Measurements from ENCODE around the gene TNFAIP1. TPM values are rescaled to one million over a fixed set of nuclear protein-coding genes. Genes with fewer than 3 reads are reported as not detected.

The TNFAIP1 gene
- total RNA-seq, 1 experiment from 2014 or later: 21.3 TPM

GRCh38 chr17:28395968-28396367 is 60.4 kb downstream of the TNFAIP1 start:
- no peaks in the 10 kb centered on the region for H3K9me3 Mint-ChIP-seq
- no peak overlapping the region for H3K27ac Mint-ChIP-seq
- H3K4me1 Mint-ChIP-seq: peaks cover 9% of the 10 kb centered on the region
- POLR2A ChIA-PET: no interaction called here
- peaks cover 10% of the 10 kb centered on the region for H3K27me3 Mint-ChIP-seq (ENCODE audit: low read depth)
- H3K36me3 Mint-ChIP-seq: peaks cover 9% of the 10 kb centered on the region; the same call in 1 of the 2 replicates
- no peak for DNase-seq (ENCODE audit: low spot score)
- H3K4me3 Mint-ChIP-seq: no peak overlapping the region
- TF ChIP-seq ELF4 (CRISPR knock-in tag; IDR thresholded peaks at IDR 0.05; ENCODE audit: low read depth) (no peak), E2F4 (CRISPR knock-in tag; IDR thresholded peaks at IDR 0.05; ENCODE audit: borderline replicate concordance, low read depth) (no peak), ARID4B (CRISPR knock-in tag; IDR thresholded peaks at IDR 0.05; ENCODE audit: borderline replicate concordance) (no peak), NFE2L1 (CRISPR knock-in tag; IDR thresholded peaks at IDR 0.05) (no peak), ZNF396 (CRISPR knock-in tag; IDR thresholded peaks at IDR 0.05; ENCODE audit: borderline replicate concordance) (no peak), NFYB (CRISPR knock-in tag; conservative IDR thresholded peaks at IDR 0.05; ENCODE audit: low read depth) (no peak), GABPB1 (CRISPR knock-in tag; IDR thresholded peaks at IDR 0.05) (no peak), STAT6 (CRISPR knock-in tag; conservative IDR thresholded peaks at IDR 0.05; ENCODE audit: low read depth) (no peak), ZNF425 (CRISPR knock-in tag; conservative IDR thresholded peaks at IDR 0.05) (no peak), NR1H2 (CRISPR knock-in tag; IDR thresholded peaks at IDR 0.05) (no peak), MAX (CRISPR knock-in tag; IDR thresholded peaks at IDR 0.05) (no peak), TCF7 (CRISPR knock-in tag; IDR thresholded peaks at IDR 0.05; ENCODE audit: low read depth) (no peak), E2F5 (CRISPR knock-in tag; IDR thresholded peaks at IDR 0.05) (no peak), ATF2 (CRISPR knock-in tag; IDR thresholded peaks at IDR 0.05; ENCODE audit: borderline replicate concordance, low read depth) (no peak)
- CTCF ChIA-PET: interaction anchor here (1.3 to 2.3 kb wide), 5 partner anchors 9 to 30 kb away, joined by 4 to 11 read pairs (median 8); no protein-coding TSS in a partner anchor
- ATAC-seq: no peak

Small RNA genes lying within 50 kb of the gene (microRNA-seq; reads per million reads assigned to microRNA genes)
- 2.1 reads per million for gene MIR4723 (ENCODE audit: borderline number of aligned reads)

Other genes with a start within 250 kb of the TNFAIP1 start
- gene TMEM97, start 16.6 kb upstream of the TNFAIP1 start, total RNA-seq (2021): 68.0 to 86.5 TPM (median 83.1 TPM) in 3 replicates
- 17.6 to 19.3 TPM (median 18.3 TPM) in 3 replicates for gene IFT20, start 289 bp upstream of the TNFAIP1 start, total RNA-seq (2021)
- 79.2 to 85.4 TPM (median 79.7 TPM) in 3 replicates for gene POLDIP2, start 21.8 kb downstream of the TNFAIP1 start, total RNA-seq (2021)
- not detected in 3 replicates for gene SEBOX, start 29.4 kb downstream of the TNFAIP1 start, total RNA-seq (2021)
- gene VTN, start 34.5 kb downstream of the TNFAIP1 start, total RNA-seq (2021): 0.82 to 1.6 TPM (median 1.3 TPM) in 3 replicates
- gene SARM1, start 35.9 kb downstream of the TNFAIP1 start, total RNA-seq (2021): 3.8 to 4.7 TPM (median 4.7 TPM) in 3 replicates
- gene SLC46A1, start 70.5 kb downstream of the TNFAIP1 start, total RNA-seq (2021): 5.7 to 6.7 TPM (median 6.6 TPM) in 3 replicates
- not detected in 3 replicates for gene SLC13A2, start 137.9 kb downstream of the TNFAIP1 start, total RNA-seq (2021)
- not detected in 3 replicates for gene FOXN1, start 170.6 kb downstream of the TNFAIP1 start, total RNA-seq (2021)
- 53.3 to 59.6 TPM (median 54.6 TPM) in 3 replicates for gene UNC119, start 216.9 kb downstream of the TNFAIP1 start, total RNA-seq (2021)
- 50.6 to 55.0 TPM (median 54.6 TPM) in 3 replicates for gene PIGS, start 235.8 kb downstream of the TNFAIP1 start, total RNA-seq (2021)
- 73.5 to 95.7 TPM (median 94.2 TPM) in 3 replicates for gene ALDOC, start 241.1 kb downstream of the TNFAIP1 start, total RNA-seq (2021)

Measured in WTC11 (cell line).